Measurements from ENCODE around the gene CUEDC2. TPM values are rescaled to one million over a fixed set of nuclear protein-coding genes. Genes with fewer than 3 reads are reported as not detected.

CUEDC2 gene
- total RNA-seq, 1 experiment from 2014 or later = 64.5 TPM

GRCh38 chr10:102429468-102429867 lies 2.9 kb downstream of the CUEDC2 start:
- Mint-ChIP-seq H3K9me3 (ENCODE audit: unreplicated experiment) (no peaks in the 10 kb centered on the region), H3K27me3 (ENCODE audit: insufficient read depth, unreplicated experiment) (no peaks in the 10 kb centered on the region), H3K27ac (ENCODE audit: low read depth, unreplicated experiment) (no peak overlapping the region), H3K4me3 (ENCODE audit: unreplicated experiment) (no peak overlapping the region), H3K4me1 (ENCODE audit: insufficient read depth, unreplicated experiment) (peaks cover 16% of the 10 kb centered on the region), H3K36me3 (ENCODE audit: insufficient read depth, unreplicated experiment) (peaks cover 3% of the 10 kb centered on the region)
- ChIA-PET POLR2A (no interaction called here), CTCF (interaction anchor here (0.7 kb wide), 2 partner anchors 26 to 30 kb away, joined by 3 to 4 read pairs; no protein-coding TSS in a partner anchor)
- BruUV-seq (replicated peaks) = no TSS peak
- no peak for DNase-seq (ENCODE audit: unreplicated experiment)
- TF ChIP-seq CTCF (IDR thresholded peaks at IDR 0.05; ENCODE audit: unreplicated experiment) = no peak
- intact Hi-C loops (cut with micrococcal nuclease) = loop anchor here (10.0 kb wide), 1 partner anchor 205 kb away; the partner anchor contains the start of gene ELOVL3

GRCh38 chr10:102426803-102427287 lies 5.5 kb downstream of the CUEDC2 start:
- Mint-ChIP-seq H3K4me1 (ENCODE audit: insufficient read depth, unreplicated experiment) (peaks cover 16% of the 10 kb centered on the region), H3K9me3 (ENCODE audit: unreplicated experiment) (no peaks in the 10 kb centered on the region), H3K27ac (ENCODE audit: low read depth, unreplicated experiment) (no peak overlapping the region), H3K36me3 (ENCODE audit: insufficient read depth, unreplicated experiment) (peaks cover 17% of the 10 kb centered on the region), H3K27me3 (ENCODE audit: insufficient read depth, unreplicated experiment) (no peaks in the 10 kb centered on the region), H3K4me3 (ENCODE audit: unreplicated experiment) (no peak overlapping the region)
- intact Hi-C loops (cut with micrococcal nuclease) = loop anchor here (10.0 kb wide), 1 partner anchor 202 kb away; the partner anchor contains the start of gene ELOVL3
- BruUV-seq (replicated peaks) = no TSS peak
- DNase-seq (ENCODE audit: unreplicated experiment) = peak; percentile 17
- POLR2A ChIA-PET = interaction anchor here (0.9 to 1.9 kb wide), 4 partner anchors 24 to 290 kb away, joined by 3 to 6 read pairs (median 3); partner anchors contain the start of gene NFKB2
- CTCF ChIA-PET = interaction anchor here (0.6 to 8.6 kb wide), 5 partner anchors 20 to 850 kb away, joined by 3 to 137 read pairs (median 3); partner anchors contain the start of gene NFKB2
- TF ChIP-seq CTCF (IDR thresholded peaks at IDR 0.05; ENCODE audit: unreplicated experiment) = no peak

GRCh38 chr10:102425444-102425843 lies 6.9 kb downstream of the CUEDC2 start:
- Mint-ChIP-seq H3K9me3 (ENCODE audit: unreplicated experiment) (no peaks in the 10 kb centered on the region), H3K27ac (ENCODE audit: low read depth, unreplicated experiment) (no peak overlapping the region), H3K4me3 (ENCODE audit: unreplicated experiment) (no peak overlapping the region), H3K27me3 (ENCODE audit: insufficient read depth, unreplicated experiment) (no peaks in the 10 kb centered on the region), H3K36me3 (ENCODE audit: insufficient read depth, unreplicated experiment) (peaks cover 17% of the 10 kb centered on the region), H3K4me1 (ENCODE audit: insufficient read depth, unreplicated experiment) (peaks cover 10% of the 10 kb centered on the region)
- no peak for DNase-seq (ENCODE audit: unreplicated experiment)
- no TSS peak for BruUV-seq (replicated peaks)
- CTCF ChIA-PET = interaction anchor here (0.5 to 8.6 kb wide), 6 partner anchors 24 to 392 kb away, joined by 3 to 137 read pairs (median 6); partner anchors contain the start of gene NFKB2
- no peak for TF ChIP-seq CTCF (IDR thresholded peaks at IDR 0.05; ENCODE audit: unreplicated experiment)
- POLR2A ChIA-PET = interaction anchor here (1.1 to 1.8 kb wide), 2 partner anchors 25 to 26 kb away, joined by 3 to 4 read pairs; partner anchors contain the start of gene C10orf95
- intact Hi-C loops (cut with micrococcal nuclease) = loop anchor here (10.0 kb wide), 1 partner anchor 201 kb away; the partner anchor contains the start of gene ELOVL3

- ChIA-PET POLR2A (interaction anchor here (1.1 to 6.1 kb wide), 4 partner anchors 8 to 30 kb away, joined by 3 to 119 read pairs (median 50); partner anchors contain the start of genes C10orf95, CUEDC2 and NFKB2), CTCF (interaction anchor here (0.6 to 8.6 kb wide), 6 partner anchors 12 to 195 kb away, joined by 4 to 137 read pairs (median 4); partner anchors contain the start of gene NFKB2)
- Mint-ChIP-seq H3K4me1 (ENCODE audit: insufficient read depth, unreplicated experiment) (peaks cover 10% of the 10 kb centered on the region), H3K36me3 (ENCODE audit: insufficient read depth, unreplicated experiment) (peaks cover 17% of the 10 kb centered on the region), H3K27me3 (ENCODE audit: insufficient read depth, unreplicated experiment) (no peaks in the 10 kb centered on the region), H3K9me3 (ENCODE audit: unreplicated experiment) (no peaks in the 10 kb centered on the region), H3K4me3 (ENCODE audit: unreplicated experiment) (no peak overlapping the region), H3K27ac (ENCODE audit: low read depth, unreplicated experiment) (no peak overlapping the region)
- intact Hi-C loops (cut with micrococcal nuclease) = loop anchor here (5.0 to 10.0 kb wide), 2 partner anchors 157 to 200 kb away; partner anchors contain the start of gene ELOVL3
- no TSS peak for BruUV-seq (replicated peaks)
- no peak for TF ChIP-seq CTCF (IDR thresholded peaks at IDR 0.05; ENCODE audit: unreplicated experiment)
- no peak for DNase-seq (ENCODE audit: unreplicated experiment)
These were observed 7.5 kb downstream of the CUEDC2 start for GRCh38 chr10:102424916-102425315.

Measured in MCF 10A (cell line).